HL-60 (cell line): ENCODE results near the gene IKZF3.

Experiments
- DNase-seq, 2 experiments: peaks; one replicate each; pipeline ENCODE4 v3.0.0-alpha.2; 2010 to 2020; ENCODE audit warnings: low read depth in 1 of 2, low spot score in 1 of 2
- H3K27ac ChIP-seq: fragments of 250-450 bp; sonication (Bioruptor Pico); replicated peaks from 2 replicates; pipeline ENCODE4 v1.5.1; 2020; ENCODE audit warnings: mild to moderate bottlenecking, moderate library complexity
- H3K27me3 ChIP-seq: fragments of 250-450 bp; sonication (Bioruptor Pico); 2 replicates; pipeline ENCODE4 v1.5.1; 2021; ENCODE audit warnings: mild to moderate bottlenecking, moderate library complexity; ENCODE audit not compliant: insufficient read depth, poor library complexity, severe bottlenecking
- H3K4me3 ChIP-seq: replicated peaks from 2 replicates; pipeline ENCODE4 v1.5.1; 2011; ENCODE audit warnings: mild to moderate bottlenecking, control low read depth, low read length; ENCODE audit not compliant: insufficient read depth
- GABPA ChIP-seq: IDR thresholded peaks from 2 replicates; pipeline ENCODE4 v1.6.1; 2012; ENCODE audit warnings: low read depth
- POLR2AphosphoS5 ChIP-seq: IDR thresholded peaks from 2 replicates; pipeline ENCODE4 v1.6.1; 2012; ENCODE audit warnings: low read depth
- SPI1 ChIP-seq: IDR thresholded peaks from 2 replicates; pipeline ENCODE4 v1.6.1; 2012; ENCODE audit warnings: low read depth, mild to moderate bottlenecking, borderline replicate concordance
- TF ChIP-seq, protein P1 (sequence below): IDR thresholded peaks from 2 replicates; pipeline ENCODE4 v1.6.1; 2012; ENCODE audit warnings: low read depth; ENCODE audit not compliant: insufficient replicate concordance
- TF ChIP-seq, protein P2 (sequence below): IDR thresholded peaks from one replicate; pipeline ENCODE4 v1.5.1; 2011; ENCODE audit warnings: low read length, control low read depth, inconsistent platforms; ENCODE audit not compliant: insufficient read depth

Gene IKZF3

DNA sequence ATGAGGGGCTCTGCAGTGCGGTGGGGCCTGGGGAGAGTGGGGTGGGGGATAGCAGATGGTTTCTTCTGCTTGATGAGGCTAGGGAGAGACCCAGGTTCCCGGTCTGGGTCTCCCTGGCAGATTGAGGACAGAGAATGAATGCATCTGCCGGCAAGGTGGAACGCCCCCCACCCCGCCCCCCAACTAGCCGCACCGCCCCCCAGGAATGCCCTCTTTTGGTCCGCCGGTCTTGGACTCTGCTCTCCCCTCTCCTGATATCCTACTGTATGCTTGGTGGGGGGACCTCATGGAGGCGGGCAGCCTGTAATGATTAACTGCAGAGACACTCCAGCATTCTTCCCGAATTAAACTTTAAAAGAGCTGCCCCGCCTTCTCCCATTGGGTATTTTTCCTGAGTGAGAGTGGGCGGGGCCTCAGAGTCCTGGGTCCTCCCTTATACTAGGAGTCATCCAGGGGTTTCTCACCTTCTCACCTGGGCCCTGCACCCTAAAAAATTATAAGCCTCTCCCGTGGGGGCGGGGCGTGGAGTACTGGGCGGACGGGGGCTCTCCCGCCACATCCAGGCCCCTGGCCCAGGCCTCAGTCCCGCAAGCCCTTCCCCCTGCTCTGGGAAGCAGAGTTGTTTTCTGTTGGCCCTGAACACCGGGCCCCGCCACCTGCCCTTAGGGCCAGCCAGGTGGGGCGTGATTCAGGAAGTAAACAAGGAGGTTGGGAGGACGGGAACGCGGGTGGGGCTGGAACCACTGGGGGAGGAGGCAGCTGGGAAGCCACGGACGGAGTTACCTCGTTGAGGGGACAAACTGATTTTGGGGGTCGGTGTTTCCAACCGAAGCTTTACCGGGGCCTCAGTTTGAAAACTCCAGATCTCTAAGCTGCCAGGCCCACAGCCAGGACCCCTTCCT, 124.9 kb downstream of the IKZF3 start:
- Histone ChIP-seq H3K27ac (no peak overlapping the region), H3K27me3 (peaks cover 64% of the 10 kb centered on the region), H3K4me3 (no peak overlapping the region)
- TF ChIP-seq SPI1 (no peak), POLR2AphosphoS5 (no peak), GABPA (no peak)
- TF ChIP-seq, protein P1, sequence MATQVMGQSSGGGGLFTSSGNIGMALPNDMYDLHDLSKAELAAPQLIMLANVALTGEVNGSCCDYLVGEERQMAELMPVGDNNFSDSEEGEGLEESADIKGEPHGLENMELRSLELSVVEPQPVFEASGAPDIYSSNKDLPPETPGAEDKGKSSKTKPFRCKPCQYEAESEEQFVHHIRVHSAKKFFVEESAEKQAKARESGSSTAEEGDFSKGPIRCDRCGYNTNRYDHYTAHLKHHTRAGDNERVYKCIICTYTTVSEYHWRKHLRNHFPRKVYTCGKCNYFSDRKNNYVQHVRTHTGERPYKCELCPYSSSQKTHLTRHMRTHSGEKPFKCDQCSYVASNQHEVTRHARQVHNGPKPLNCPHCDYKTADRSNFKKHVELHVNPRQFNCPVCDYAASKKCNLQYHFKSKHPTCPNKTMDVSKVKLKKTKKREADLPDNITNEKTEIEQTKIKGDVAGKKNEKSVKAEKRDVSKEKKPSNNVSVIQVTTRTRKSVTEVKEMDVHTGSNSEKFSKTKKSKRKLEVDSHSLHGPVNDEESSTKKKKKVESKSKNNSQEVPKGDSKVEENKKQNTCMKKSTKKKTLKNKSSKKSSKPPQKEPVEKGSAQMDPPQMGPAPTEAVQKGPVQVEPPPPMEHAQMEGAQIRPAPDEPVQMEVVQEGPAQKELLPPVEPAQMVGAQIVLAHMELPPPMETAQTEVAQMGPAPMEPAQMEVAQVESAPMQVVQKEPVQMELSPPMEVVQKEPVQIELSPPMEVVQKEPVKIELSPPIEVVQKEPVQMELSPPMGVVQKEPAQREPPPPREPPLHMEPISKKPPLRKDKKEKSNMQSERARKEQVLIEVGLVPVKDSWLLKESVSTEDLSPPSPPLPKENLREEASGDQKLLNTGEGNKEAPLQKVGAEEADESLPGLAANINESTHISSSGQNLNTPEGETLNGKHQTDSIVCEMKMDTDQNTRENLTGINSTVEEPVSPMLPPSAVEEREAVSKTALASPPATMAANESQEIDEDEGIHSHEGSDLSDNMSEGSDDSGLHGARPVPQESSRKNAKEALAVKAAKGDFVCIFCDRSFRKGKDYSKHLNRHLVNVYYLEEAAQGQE: no peak
- TF ChIP-seq, protein P2, sequence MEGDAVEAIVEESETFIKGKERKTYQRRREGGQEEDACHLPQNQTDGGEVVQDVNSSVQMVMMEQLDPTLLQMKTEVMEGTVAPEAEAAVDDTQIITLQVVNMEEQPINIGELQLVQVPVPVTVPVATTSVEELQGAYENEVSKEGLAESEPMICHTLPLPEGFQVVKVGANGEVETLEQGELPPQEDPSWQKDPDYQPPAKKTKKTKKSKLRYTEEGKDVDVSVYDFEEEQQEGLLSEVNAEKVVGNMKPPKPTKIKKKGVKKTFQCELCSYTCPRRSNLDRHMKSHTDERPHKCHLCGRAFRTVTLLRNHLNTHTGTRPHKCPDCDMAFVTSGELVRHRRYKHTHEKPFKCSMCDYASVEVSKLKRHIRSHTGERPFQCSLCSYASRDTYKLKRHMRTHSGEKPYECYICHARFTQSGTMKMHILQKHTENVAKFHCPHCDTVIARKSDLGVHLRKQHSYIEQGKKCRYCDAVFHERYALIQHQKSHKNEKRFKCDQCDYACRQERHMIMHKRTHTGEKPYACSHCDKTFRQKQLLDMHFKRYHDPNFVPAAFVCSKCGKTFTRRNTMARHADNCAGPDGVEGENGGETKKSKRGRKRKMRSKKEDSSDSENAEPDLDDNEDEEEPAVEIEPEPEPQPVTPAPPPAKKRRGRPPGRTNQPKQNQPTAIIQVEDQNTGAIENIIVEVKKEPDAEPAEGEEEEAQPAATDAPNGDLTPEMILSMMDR: no peak
- no peak for DNase-seq

DNA sequence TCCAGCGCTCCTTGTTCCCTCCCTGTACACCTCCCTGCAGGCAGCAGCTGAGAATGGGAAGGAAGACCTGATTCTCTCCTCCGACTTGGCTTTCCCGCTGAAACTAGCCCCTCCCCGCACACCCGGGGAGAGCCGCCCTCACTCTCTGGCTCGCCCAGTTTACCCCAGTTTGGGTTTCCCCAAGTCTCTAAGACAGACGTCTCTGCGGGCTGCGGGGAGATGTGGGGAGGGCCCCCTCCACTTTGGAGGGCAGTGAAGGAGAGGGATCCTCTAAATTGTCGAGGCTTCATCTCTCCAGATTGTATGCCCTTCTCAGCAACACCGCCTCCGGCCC, 125.6 kb downstream of the IKZF3 start:
- Histone ChIP-seq H3K27ac (no peak overlapping the region), H3K4me3 (no peak overlapping the region), H3K27me3 (peaks cover 64% of the 10 kb centered on the region)
- TF ChIP-seq GABPA (no peak), POLR2AphosphoS5 (no peak), SPI1 (no peak)
- TF ChIP-seq, protein P2: no peak
- TF ChIP-seq, protein P1: no peak
- DNase-seq: no peak

DNA sequence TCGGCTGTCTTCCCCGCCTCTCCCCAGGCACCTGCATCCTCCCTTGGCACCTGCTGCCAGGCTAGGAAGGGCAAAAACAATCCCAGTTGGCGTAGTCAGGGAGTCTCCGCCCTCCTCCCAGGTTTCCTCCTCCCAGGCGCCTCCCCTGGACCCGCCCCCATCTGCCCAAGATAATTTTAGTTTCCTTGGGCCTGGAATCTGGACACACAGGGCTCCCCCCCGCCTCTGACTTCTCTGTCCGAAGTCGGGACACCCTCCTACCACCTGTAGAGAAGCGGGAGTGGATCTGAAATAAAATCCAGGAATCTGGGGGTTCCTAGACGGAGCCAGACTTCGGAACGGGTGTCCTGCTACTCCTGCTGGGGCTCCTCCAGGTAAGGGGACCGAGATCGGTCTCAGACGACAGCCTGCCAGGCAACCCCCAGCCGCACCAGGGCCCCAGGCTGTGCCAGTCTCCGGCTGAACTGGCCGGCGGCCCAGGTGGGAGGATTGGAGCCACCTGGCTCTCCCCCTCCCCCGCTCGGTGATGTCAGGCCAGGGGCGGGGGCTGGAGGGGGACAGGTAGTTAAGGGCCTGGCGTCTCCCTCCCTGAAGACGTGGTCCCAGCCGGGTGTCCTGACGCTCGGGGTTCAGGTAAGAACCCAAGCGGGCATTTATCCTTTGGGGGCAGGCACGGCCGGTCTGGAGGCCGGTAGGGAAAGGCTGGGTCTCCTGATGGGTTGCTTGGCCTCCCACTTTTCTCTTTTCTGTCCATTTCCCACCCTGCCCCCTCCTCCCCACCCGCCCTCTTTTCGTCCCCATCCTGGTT, 126.1 kb downstream of the IKZF3 start, which contains the start of gene GRB7:
TSS of gene GRB7 (plus strand) at position 179 of the 808 bp plus-strand sequence. CDS start 4,364 bp downstream, outside the sequence.
- TF ChIP-seq SPI1 (no peak), GABPA (no peak), POLR2AphosphoS5 (no peak)
- TF ChIP-seq, protein P1: no peak
- no peak for DNase-seq
- no peak within 1 kb of the TSS for H3K27ac ChIP-seq
- no peak within 1 kb of the TSS for H3K4me3 ChIP-seq
- H3K27me3 ChIP-seq: peaks cover 58% of the 10 kb centered on the region
